GM08714 (cell line): ENCODE results near the gene BTN2A1.
A peak's percentile ranks its signal among the peaks of the same experiment; 100 is the strongest.
"Not testable (repeated sequence)": the region's sequence is repeated elsewhere in the genome, so short reads cannot be mapped to it uniquely, and the experiment has no call there.

Experiments used
- H3K4me3 ChIP-seq: fragments of 200-500 bp; sonication (Bioruptor generic); 2 replicates; pipeline ENCODE4 v1.5.1; 2014; ENCODE audit warnings: mild to moderate bottlenecking, low read length, inconsistent platforms
- ZNF274 ChIP-seq: IDR thresholded peaks from 2 replicates; pipeline ENCODE4 v1.6.1; 2012; ENCODE audit warnings: mild to moderate bottlenecking, low read depth, low read length

BTN2A1 gene

DNA sequence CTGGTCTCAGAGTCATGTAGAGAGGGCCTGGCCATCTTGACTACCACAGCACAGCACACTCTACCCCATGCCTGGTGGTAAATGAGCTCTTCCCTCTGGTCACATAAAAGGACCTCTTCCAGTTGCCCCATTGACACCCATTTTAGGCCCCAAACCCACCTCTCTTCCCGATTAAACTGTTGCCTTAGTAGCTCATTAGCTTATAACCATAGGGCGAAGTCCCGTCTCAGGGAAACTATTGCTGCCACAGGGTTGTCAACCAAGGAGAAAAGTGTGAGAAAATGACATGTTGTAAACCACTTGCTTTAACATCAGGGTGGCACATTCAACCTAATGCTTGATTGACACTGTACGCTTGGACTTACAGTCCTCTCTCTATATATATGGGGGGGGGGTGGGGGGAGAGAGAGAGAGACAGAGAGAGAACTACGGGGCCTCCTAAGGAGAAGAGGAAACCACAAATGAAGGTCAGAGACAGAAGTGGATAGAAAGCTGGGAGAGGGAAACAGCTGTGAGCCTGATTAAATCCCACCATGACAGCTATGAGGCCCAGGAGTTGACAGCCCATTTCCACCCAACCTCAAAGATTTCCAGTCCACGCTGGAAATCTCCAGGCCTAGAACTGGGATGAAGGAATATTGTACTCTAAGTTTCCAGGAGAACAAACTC, 27.5 kb downstream of the BTN2A1 start:
- no peak for TF ChIP-seq ZNF274
- no peak overlapping the region for H3K4me3 ChIP-seq

DNA sequence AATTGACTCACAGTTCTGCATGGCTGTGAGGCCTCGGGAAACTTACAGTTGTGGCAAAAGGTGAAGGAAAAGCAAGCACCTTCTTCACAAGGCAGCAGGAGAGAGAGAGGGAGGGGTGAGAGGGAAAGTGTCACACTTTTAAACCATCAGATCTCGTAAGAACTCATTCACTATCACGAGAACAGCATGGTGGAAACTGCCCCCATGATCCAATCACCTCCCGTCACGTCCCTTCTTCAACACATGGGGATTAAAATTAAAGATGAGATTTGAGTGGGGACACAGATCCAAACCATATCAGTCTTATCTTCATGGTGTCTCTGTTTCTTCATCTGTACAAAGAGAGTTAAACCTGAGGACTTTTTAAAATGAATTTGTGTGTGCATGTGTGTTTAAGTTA, 28.6 kb downstream of the BTN2A1 start:
- no peak for TF ChIP-seq ZNF274
- H3K4me3 ChIP-seq: no peak overlapping the region

DNA sequence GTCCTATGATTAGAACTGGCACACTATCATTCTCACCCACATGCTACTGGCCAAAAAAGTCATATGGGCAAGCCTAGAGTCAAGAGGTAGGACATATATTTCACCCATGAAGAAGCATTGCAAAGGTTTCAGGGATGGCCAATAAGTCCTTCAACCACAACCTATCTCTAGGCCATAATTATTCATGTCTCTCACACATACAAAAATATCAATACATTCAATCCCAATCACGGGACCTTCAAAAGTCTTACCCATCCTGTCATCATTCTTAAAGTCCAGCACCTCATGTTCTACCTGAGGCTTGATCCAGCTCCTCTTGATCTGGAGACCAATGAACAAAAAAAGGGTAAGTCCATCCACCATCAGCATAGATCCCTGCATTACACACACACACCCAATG, 29.7 kb downstream of the BTN2A1 start:
- H3K4me3 ChIP-seq: no peak overlapping the region
- TF ChIP-seq ZNF274: no peak

DNA sequence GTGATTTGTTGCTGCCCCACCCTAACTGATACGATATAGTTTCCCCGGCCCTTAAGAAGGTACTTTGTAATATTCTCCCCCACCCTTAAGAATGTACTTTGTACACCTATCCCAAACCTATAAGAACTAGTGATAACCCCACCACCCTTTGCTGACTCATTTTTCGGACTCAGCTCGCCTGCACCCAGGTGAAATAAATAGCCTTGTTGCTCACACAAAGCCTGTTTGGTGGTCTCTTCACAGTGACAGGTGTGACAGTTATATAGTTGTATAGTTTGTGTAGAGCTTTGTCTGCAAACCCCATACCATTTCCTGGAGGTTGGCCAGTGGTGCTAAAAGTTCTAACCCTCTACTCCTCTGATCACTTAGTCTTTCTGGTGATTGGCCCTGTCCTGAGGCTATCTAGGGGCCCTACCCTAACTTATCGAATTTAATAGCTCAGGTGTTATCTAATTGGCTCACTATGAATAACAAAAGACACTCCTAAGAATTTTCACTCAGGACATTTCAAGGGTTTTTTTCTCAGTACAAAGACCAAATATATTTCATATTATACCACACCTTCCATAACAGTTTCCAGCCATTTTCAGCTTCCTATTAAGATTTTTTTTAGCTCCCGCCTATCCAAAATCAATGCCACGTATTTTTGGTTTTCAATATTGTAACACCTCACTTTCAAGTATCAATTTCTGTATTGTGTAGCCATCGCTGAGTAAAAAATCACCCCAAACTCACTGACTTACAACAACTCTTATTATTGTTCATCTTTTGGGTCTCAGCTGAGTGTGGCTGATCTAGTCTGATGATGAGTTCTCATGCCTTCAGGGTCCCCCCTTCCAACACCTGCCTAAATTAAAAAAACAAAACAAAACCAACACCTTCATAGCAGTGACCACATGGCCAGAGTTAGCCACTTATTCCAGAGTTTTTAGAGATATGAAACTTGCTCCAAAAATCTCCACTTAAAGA, 32.5 kb downstream of the BTN2A1 start:
- TF ChIP-seq ZNF274: no peak
- H3K4me3 ChIP-seq: no peak overlapping the region

DNA sequence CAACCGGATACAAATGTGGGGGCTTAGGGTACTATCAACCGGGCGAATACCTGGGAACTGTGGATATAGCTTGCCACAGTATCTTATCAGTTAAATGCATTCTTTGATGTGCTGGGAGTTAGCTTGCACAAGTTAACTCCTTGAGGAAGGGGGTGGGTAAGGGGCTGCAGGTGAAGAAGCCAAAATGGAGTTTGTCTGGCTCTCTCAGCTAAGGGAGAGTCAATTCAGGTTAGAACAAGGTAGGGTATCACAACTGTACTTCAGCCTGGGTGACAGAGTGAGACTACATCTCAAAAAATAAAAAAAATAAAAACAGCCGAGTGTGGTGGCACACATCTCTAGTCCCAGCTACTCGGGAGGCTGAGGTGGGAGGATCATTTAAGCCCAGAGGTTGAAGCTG, 33.8 kb downstream of the BTN2A1 start:
- TF ChIP-seq ZNF274: no peak

DNA sequence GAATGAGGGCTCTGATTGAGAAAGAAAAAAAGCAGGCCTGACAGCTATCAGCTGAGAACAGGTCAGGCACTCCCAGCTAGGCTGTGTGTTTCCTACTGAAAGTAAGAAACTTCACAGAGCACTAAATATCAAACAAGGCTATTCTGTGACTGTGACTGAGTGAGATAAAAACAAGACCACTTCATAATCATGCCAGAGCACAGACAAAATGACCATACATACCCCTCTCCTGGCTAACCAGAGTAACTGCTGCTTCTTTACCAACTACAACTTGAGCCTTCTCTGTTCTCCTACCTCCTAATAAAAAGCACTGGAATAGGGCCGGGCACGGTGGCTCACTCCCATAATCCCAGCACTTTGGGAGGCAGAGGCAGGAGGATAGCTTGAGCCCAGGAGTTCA, 35.5 kb downstream of the BTN2A1 start:
- H3K4me3 ChIP-seq: no peak overlapping the region
- no peak for TF ChIP-seq ZNF274

More for the DNA sequence above, 33.8 kb downstream of the BTN2A1 start:
- no peak overlapping the region for H3K4me3 ChIP-seq

DNA sequence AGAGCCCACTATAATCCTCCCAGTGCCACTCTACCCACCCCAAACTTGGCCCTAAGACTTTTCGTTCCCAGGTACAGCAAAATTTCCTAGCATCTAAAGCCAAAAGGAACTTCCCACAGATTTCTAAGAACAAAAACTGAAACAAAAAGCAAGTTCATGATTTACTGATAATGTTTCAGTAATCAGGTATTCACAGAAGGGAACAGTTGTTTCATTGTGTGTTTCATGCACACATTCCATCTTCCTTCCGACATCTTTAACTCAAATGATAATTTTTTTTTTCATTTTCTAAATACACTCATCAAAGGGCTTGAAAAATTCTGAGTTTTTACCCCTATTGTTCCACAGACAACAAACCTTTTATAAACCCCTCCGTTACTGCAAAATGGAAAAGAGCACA, 36.4 kb downstream of the BTN2A1 start:
- no peak overlapping the region for H3K4me3 ChIP-seq
- no peak for TF ChIP-seq ZNF274

DNA sequence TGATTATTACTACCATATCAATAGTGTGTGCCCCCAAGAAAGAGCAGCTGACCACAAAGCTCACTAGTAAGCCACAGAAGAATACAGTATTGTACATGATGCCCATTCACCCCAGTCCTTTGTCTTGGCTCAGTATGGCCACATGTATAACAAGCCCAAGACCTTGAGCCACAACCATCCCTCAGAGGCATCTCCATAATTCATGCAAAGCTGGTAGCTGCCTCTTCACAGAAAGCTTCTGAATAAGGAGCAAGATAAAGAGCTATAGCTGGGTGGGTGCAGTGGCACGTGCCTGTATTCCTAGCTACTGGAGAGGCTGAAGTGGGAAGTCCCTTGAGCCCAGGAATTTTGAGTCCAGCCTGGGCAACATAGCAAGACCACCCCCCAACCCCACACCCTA, 37.5 kb downstream of the BTN2A1 start:
- TF ChIP-seq ZNF274: no peak
- no peak overlapping the region for H3K4me3 ChIP-seq

DNA sequence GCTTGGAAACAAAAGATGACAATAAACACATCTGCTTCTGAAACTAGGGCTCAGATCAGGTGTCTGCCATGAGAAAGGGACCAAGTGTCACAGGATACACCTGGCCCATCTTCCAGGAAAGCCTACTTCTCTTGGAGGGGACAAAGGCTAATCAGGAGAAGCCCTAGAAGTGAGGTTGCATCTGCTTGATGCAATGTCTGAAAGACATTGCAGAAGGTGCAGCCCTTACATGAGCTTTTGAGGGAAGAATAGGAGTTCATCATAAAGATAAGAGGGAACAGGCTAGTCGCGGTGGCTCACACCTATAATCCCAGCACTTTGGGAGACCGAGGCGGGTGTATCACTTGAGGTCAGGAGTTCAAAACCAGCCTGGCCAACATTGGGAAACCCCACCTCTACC, 39.9 kb downstream of the BTN2A1 start:
- no peak overlapping the region for H3K4me3 ChIP-seq
- no peak for TF ChIP-seq ZNF274

DNA sequence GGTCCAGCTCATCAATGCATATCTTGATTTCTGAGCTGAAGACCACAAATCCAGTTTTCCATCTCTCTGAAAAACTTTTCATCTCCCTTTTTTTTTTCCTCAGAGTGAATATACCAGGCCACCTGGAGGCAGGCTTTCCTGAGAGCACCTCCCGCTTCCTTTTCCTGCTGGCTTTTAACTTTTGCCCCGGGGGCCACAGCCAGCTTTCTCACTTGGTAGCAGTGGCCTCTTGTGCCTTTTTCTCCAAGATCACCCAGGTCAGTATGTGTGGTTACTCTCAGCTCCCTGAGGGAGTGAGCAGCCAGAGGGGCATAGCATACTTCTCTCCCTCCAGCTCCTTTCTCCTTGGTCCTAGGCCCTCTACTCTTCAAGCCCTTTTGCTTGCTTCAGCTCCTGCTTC, 42.3 kb downstream of the BTN2A1 start, which contains the start of gene BTN1A1:
TSS of gene BTN1A1 (plus strand) at position 202 of the 400 bp plus-strand sequence. CDS start 984 bp downstream, outside the sequence.
- no peak for TF ChIP-seq ZNF274
- H3K4me3 ChIP-seq: no peak within 1 kb of the TSS

DNA sequence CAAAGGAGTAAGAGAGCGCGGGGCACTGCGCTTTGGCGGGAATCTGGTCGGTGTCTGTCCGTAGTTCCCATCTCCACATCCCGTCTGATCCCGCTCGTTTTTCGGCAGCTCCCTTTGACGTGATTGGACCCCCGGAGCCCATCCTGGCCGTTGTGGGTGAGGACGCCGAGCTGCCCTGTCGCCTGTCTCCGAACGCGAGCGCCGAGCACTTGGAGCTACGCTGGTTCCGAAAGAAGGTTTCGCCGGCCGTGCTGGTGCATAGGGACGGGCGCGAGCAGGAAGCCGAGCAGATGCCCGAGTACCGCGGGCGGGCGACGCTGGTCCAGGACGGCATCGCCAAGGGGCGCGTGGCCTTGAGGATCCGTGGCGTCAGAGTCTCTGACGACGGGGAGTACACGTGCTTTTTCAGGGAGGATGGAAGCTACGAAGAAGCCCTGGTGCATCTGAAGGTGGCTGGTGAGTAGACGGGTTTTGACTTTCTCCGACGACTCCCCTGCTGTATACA, 43.8 kb downstream of the BTN2A1 start:
- H3K4me3 ChIP-seq: peak overlapping the region; percentile 27; the same call in 1 of the 2 replicates
- TF ChIP-seq ZNF274: no peak

DNA sequence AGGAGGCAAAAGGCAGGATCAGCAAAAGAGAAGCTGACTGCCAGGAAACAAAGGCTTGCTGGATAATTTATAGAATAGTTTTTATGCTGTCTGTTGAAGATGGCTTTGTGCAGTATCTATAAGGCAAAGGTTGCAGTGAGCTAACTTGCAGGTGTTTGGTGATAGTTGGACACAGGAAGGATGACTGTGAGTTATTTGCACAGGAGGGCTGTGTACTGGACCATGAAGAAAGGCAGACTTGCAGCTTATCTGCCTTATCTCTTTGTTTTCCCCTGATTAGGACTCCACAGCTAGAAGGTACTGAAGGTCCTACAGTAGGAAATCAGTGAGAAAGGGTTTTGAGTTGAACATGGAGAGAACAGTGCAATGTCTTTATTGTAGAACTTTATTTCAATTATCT, 44.4 kb downstream of the BTN2A1 start:
- H3K4me3 ChIP-seq: peak overlapping the region; percentile 27; the same call in 1 of the 2 replicates
- no peak for TF ChIP-seq ZNF274

DNA sequence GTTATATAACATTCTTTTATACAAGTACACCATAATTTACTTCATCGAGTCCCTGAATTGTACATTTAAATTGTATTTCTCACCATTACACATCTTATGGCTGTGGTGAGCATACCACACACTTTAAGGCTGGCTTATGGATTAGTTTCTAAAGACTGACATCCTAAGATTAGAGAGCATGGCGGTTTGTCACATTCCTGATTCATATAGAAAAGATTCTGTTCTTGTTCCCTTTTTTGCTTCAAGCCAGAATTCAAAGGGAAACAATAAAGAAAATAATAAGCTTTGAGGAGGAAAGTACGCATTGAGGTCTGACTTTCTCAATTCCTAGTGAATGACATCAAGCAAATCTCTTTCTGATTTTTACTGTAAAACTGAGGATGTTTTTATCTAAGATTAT, 44.9 kb downstream of the BTN2A1 start:
- no peak for TF ChIP-seq ZNF274
- no peak overlapping the region for H3K4me3 ChIP-seq

DNA sequence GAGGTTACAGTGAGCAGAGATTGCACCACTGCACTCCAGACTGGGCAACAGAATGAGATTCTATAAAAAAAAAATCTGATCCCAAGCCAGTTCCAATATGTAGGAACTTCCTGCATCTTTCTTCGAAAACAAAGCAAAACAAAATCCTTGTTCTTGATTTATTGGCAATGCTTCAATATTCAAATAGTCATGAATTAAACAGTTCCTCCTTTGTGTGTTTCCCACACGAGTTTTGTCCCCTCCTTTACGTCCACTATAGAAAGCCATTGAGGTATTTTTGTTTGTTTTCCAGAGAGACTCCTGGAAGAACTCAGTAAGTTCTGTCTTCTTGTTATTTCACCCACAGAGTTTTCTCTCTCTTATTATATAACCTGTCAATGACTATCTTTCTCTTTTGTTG, 49.9 kb downstream of the BTN2A1 start:
- no peak overlapping the region for H3K4me3 ChIP-seq
- TF ChIP-seq ZNF274: no peak

DNA sequence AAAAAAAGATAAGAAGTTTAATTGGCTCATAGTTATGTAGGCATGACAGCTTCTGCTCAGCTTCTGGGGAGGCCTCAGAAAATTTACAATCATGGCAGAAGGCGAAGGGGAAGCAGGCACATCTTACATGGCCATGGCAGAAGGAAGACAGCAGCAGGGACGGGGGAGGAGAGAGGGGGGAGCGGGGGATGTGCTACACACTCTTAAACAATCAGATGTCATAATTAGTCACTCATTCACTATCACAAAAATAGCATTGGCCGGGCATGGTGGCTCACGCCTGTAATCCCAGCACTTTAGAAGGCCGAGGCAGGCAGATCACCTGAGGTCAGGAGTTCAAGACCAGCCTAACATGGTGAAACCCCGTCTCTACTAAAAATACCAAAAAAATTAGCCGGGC, 53.3 kb downstream of the BTN2A1 start:
- H3K4me3 ChIP-seq: not testable (repeated sequence)

DNA sequence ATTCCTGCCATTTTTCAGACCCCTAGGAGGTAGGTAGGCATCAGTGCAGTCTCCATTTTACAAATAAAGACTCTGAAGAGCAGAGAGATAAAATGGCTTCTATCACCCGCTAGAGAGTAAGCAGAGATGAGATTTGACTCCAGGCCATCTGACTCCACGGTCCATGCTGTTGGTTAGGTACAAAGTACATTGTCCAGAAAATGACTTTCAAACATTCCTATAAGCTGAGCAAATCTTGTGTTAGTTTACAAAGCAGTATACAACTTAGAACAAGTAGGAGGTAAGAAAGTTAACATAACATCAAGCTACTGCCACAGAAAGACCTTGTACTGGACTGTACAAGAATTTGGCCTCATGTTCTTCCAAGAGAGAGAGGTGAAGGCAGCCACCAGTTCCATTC, 57.2 kb downstream of the BTN2A1 start:
- TF ChIP-seq ZNF274: no peak
- H3K4me3 ChIP-seq: no peak overlapping the region
